H9 (cell line): ENCODE data around the gene ALDH1A3. TPM values are rescaled to one million over a fixed set of nuclear protein-coding genes. Genes with fewer than 3 reads are reported as not detected.

Experiments used
- DNase-seq: peaks from one replicate; pipeline ENCODE4 v3.0.0-alpha.2; 2017
- H2AFZ ChIP-seq: one replicate; pipeline ENCODE4 v1.6.1; 2013; ENCODE audit warnings: mild to moderate bottlenecking, low read length, control low read depth, moderate library complexity
- H2AK5ac ChIP-seq: 2 replicates; pipeline ENCODE4 v1.6.1; 2013; ENCODE audit warnings: low read length, control low read depth, mixed read lengths; ENCODE audit not compliant: insufficient read length
- H2BK120ac ChIP-seq: one replicate; pipeline ENCODE4 v1.6.1; 2013; ENCODE audit warnings: low read depth, mild to moderate bottlenecking, low read length, control low read depth, inconsistent platforms; ENCODE audit not compliant: poor library complexity, severe bottlenecking
- H2BK12ac ChIP-seq: 2 replicates; pipeline ENCODE4 v1.6.1; 2013; ENCODE audit warnings: low read length, control low read depth, mixed read lengths, low read depth; ENCODE audit not compliant: insufficient read length
- H2BK15ac ChIP-seq: 2 replicates; pipeline ENCODE4 v1.6.1; 2013; ENCODE audit warnings: low read depth, low read length, control low read depth
- H2BK20ac ChIP-seq: one replicate; pipeline ENCODE4 v1.6.1; 2013; ENCODE audit warnings: low read depth, mild to moderate bottlenecking, low read length, control low read depth, inconsistent platforms; ENCODE audit not compliant: poor library complexity, severe bottlenecking
- H2BK5ac ChIP-seq: 2 replicates; pipeline ENCODE4 v1.6.1; 2013; ENCODE audit warnings: low read length, control low read depth, mixed read lengths; ENCODE audit not compliant: insufficient read length
- H3K14ac ChIP-seq: 2 replicates; pipeline ENCODE4 v1.6.1; 2013; ENCODE audit warnings: low read length, control low read depth; ENCODE audit not compliant: insufficient read depth
- H3K18ac ChIP-seq: 2 replicates; pipeline ENCODE4 v1.6.1; 2013; ENCODE audit warnings: low read depth, mild to moderate bottlenecking, mixed read lengths, low read length, control low read depth; ENCODE audit not compliant: insufficient read length
- H3K23ac ChIP-seq: 2 replicates; pipeline ENCODE4 v1.6.1; 2013; ENCODE audit warnings: low read length, control low read depth, mixed read lengths, low read depth; ENCODE audit not compliant: insufficient read length
- H3K23me2 ChIP-seq: 2 replicates; pipeline ENCODE4 v1.6.1; 2013; ENCODE audit warnings: low read depth, mild to moderate bottlenecking, mixed read lengths, low read length, control low read depth; ENCODE audit not compliant: insufficient read length, poor library complexity, severe bottlenecking
- H3K27ac ChIP-seq: 2 replicates; pipeline ENCODE4 v1.5.1; 2013; ENCODE audit warnings: low read length, control low read depth, mixed read lengths, low read depth; ENCODE audit not compliant: insufficient read length
- H3K27me3 ChIP-seq: 2 replicates; pipeline ENCODE4 v1.6.1; 2013; ENCODE audit warnings: low read length, control low read depth, inconsistent platforms; ENCODE audit not compliant: insufficient read depth
- H3K4ac ChIP-seq: 2 replicates; pipeline ENCODE4 v1.6.1; 2013; ENCODE audit warnings: low read depth, mild to moderate bottlenecking, control low read depth, inconsistent platforms, low read length, moderate library complexity
- H3K4me1 ChIP-seq: 2 replicates; pipeline ENCODE4 v1.6.1; 2013; ENCODE audit warnings: low read length, control low read depth, inconsistent platforms; ENCODE audit not compliant: insufficient read depth
- H3K4me2 ChIP-seq: 2 replicates; pipeline ENCODE4 v1.6.1; 2013; ENCODE audit warnings: low read length, control low read depth, mixed read lengths; ENCODE audit not compliant: insufficient read length, insufficient read depth
- H3K56ac ChIP-seq: 2 replicates; pipeline ENCODE4 v1.6.1; 2013; ENCODE audit warnings: low read depth, mild to moderate bottlenecking, mixed read lengths, low read length, control low read depth; ENCODE audit not compliant: insufficient read length
- H3K79me1 ChIP-seq: 2 replicates; pipeline ENCODE4 v1.6.1; 2013; ENCODE audit warnings: low read depth, mild to moderate bottlenecking, moderate library complexity, low read length, control low read depth, inconsistent platforms; ENCODE audit not compliant: insufficient read depth, poor library complexity, severe bottlenecking
- H3K79me2 ChIP-seq: 2 replicates; pipeline ENCODE4 v1.6.1; 2013; ENCODE audit warnings: low read length, control low read depth, inconsistent platforms; ENCODE audit not compliant: insufficient read depth
- H3K9ac ChIP-seq: 2 replicates; pipeline ENCODE4 v1.6.1; 2013; ENCODE audit warnings: low read length, control low read depth, mixed read lengths; ENCODE audit not compliant: insufficient read length; ENCODE audit errors: extremely low read depth
- H3K9me3 ChIP-seq: one replicate; pipeline ENCODE4 v1.6.1; 2013; ENCODE audit warnings: low read depth, low read length, inconsistent platforms; ENCODE audit not compliant: control insufficient read depth
- H3T11ph ChIP-seq: one replicate; pipeline ENCODE4 v1.6.1; 2013; ENCODE audit warnings: mild to moderate bottlenecking, low read length, control low read depth, inconsistent platforms
- H4K20me1 ChIP-seq: one replicate; pipeline ENCODE4 v1.6.1; 2013; ENCODE audit not compliant: control insufficient read depth, insufficient read length, insufficient read depth
- H4K5ac ChIP-seq: 2 replicates; pipeline ENCODE4 v1.6.1; 2013; ENCODE audit warnings: low read depth, mild to moderate bottlenecking, mixed read lengths, low read length, control low read depth; ENCODE audit not compliant: insufficient read length
- H4K8ac ChIP-seq: replicated peaks from 2 replicates; pipeline ENCODE4 v1.6.1; 2013; ENCODE audit warnings: low read length, control low read depth, mixed read lengths, low read depth; ENCODE audit not compliant: insufficient read length
- H4K91ac ChIP-seq: 2 replicates; pipeline ENCODE4 v1.6.1; 2013; ENCODE audit warnings: low read depth, mild to moderate bottlenecking, moderate library complexity, mixed read lengths, low read length, control low read depth; ENCODE audit not compliant: insufficient read length
- H3K27ac Mint-ChIP-seq, 3 experiments: 2 replicates in 2 of 3; 3 replicates in 1 of 3; pipeline ENCODE4 v1.8.0; 2020 to 2021; ENCODE audit warnings: mixed read lengths in 3 of 3, mild to moderate bottlenecking in 1 of 3, moderate library complexity in 1 of 3
- H3K27me3 Mint-ChIP-seq: 2 replicates; pipeline ENCODE4 v1.8.0; 2021; ENCODE audit warnings: low read depth, mild to moderate bottlenecking, moderate library complexity, mixed read lengths
- H3K36me3 Mint-ChIP-seq, 3 experiments: 2 replicates in 2 of 3; 3 replicates in 1 of 3; pipeline ENCODE4 v1.8.0; 2020 to 2021; ENCODE audit warnings: low read depth in 3 of 3, mixed read lengths in 3 of 3; ENCODE audit not compliant: insufficient read depth in 1 of 3
- H3K4me1 Mint-ChIP-seq, 2 experiments: 2 replicates each; pipeline ENCODE4 v1.8.0; 2020; ENCODE audit warnings: mixed read lengths in 2 of 2
- H3K4me3 Mint-ChIP-seq, 2 experiments: 2 replicates in 1 of 2; 3 replicates in 1 of 2; pipeline ENCODE4 v1.8.0; 2020 to 2021; ENCODE audit warnings: mild to moderate bottlenecking in 2 of 2, mixed read lengths in 2 of 2, moderate library complexity in 1 of 2
- H3K9me3 Mint-ChIP-seq, 2 experiments: 2 replicates in 1 of 2; 3 replicates in 1 of 2; pipeline ENCODE4 v1.8.0; 2020; ENCODE audit warnings: mild to moderate bottlenecking in 2 of 2, mixed read lengths in 2 of 2, moderate library complexity in 1 of 2
- WGBS: extraction: QIAGEN DNeasy Blood & Tissue Kit; methylation state at CpG from one replicate; pipeline ENCODE4 v1.1.7; 2013; ENCODE audit warnings: missing lambda C conversion rate, low lambda C conversion rate, mixed read lengths; ENCODE audit not compliant: insufficient read length; ENCODE audit errors: extremely low coverage; 5-methylcytosine and 5-hydroxymethylcytosine counted together
- total RNA-seq: library from RNA; stranded (reverse); gene quantifications from 2 replicates; pipeline ENCODE4 v1.2.1, GENCODE V29; 2021
- TF ChIP-seq, protein P1 (sequence below): fragments of 200-600 bp; sonication (generic); conservative IDR thresholded peaks from 3 replicates; pipeline ENCODE4 v1.8.0; 2021; ENCODE audit warnings: antibody characterized with exemption, mild to moderate bottlenecking

The ALDH1A3 gene
- total RNA-seq, 1 experiment from 2014 or later, result 9.2 TPM

DNA sequence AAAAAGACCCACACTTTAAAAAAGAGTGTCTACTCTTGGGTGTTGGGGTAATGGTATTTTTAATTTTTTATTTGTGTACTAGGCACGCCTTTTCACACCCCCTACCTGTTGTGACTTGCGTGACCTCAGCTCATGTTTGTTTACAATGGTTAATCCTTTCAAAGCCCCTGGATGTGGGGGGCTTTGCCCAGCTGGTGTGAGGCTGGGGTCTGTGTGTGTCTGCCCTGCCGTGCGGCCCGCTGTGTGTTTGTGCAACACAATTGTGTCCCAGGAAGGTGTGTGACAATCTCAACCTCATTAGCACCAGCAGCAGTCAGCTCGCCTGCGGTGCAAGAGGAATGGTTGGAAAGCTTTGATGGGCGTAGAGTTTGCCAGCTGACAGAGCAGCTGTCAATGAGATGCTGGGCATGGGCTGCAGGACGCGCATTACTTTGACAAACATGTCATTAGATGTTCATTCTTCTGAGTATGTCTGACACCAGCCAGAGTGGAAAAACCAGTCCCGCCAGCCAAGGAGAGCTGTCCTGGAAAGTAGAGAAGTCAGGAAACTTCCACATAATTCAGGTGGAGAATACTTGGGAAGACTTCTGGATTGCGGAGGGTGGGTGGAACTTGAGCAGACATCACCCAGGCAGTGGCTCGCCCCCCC, 49.1 kb downstream of the ALDH1A3 start:
- WGBS, result no CpG with 5 or more reads among the region's 13 CpGs
- DNase-seq, result no peak
- no peak overlapping the region for H2BK120ac ChIP-seq
- H2BK20ac ChIP-seq, result no peak overlapping the region
- peaks cover 46% of the 10 kb centered on the region for H3K27me3 Mint-ChIP-seq
- H4K5ac ChIP-seq, result no peak overlapping the region
- H3K4me1 ChIP-seq, result no peaks in the 10 kb centered on the region; the same call in 1 of the 2 replicates
- H3K4me3 Mint-ChIP-seq, result no peak overlapping the region
- H3K14ac ChIP-seq, result no peak overlapping the region
- H3K9ac ChIP-seq, result no peak overlapping the region
- no peak overlapping the region for H2BK15ac ChIP-seq
- H3T11ph ChIP-seq, result no peak overlapping the region
- H2AFZ ChIP-seq, result no peak overlapping the region
- H3K4me1 Mint-ChIP-seq, result peaks cover 27 to 33% of the 10 kb centered on the region in 2 experiments
- TF ChIP-seq, protein P1, sequence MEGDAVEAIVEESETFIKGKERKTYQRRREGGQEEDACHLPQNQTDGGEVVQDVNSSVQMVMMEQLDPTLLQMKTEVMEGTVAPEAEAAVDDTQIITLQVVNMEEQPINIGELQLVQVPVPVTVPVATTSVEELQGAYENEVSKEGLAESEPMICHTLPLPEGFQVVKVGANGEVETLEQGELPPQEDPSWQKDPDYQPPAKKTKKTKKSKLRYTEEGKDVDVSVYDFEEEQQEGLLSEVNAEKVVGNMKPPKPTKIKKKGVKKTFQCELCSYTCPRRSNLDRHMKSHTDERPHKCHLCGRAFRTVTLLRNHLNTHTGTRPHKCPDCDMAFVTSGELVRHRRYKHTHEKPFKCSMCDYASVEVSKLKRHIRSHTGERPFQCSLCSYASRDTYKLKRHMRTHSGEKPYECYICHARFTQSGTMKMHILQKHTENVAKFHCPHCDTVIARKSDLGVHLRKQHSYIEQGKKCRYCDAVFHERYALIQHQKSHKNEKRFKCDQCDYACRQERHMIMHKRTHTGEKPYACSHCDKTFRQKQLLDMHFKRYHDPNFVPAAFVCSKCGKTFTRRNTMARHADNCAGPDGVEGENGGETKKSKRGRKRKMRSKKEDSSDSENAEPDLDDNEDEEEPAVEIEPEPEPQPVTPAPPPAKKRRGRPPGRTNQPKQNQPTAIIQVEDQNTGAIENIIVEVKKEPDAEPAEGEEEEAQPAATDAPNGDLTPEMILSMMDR, result no peak
- H3K36me3 Mint-ChIP-seq, result no peaks in the 10 kb centered on the region
- H4K8ac ChIP-seq, result no peak overlapping the region
- no peak overlapping the region for H3K4me2 ChIP-seq
- H3K23ac ChIP-seq, result no peak overlapping the region
- H3K27ac ChIP-seq, result no peak overlapping the region
- no peak overlapping the region for H2BK5ac ChIP-seq
- H3K27me3 ChIP-seq, result no peaks in the 10 kb centered on the region
- H3K9me3 ChIP-seq, result no peaks in the 10 kb centered on the region
- H3K79me2 ChIP-seq, result no peaks in the 10 kb centered on the region
- no peak overlapping the region for H3K56ac ChIP-seq
- no peaks in the 10 kb centered on the region for H3K9me3 Mint-ChIP-seq
- no peak overlapping the region for H3K27ac Mint-ChIP-seq
- no peak overlapping the region for H4K91ac ChIP-seq
- no peak overlapping the region for H3K4ac ChIP-seq
- H3K18ac ChIP-seq, result no peak overlapping the region
- H3K79me1 ChIP-seq, result no peaks in the 10 kb centered on the region
- no peaks in the 10 kb centered on the region for H3K23me2 ChIP-seq
- no peak overlapping the region for H2BK12ac ChIP-seq
- H4K20me1 ChIP-seq, result no peaks in the 10 kb centered on the region
- H2AK5ac ChIP-seq, result no peak overlapping the region
